Testis (tissue), 2 donors: ENCODE data around the gene MSI2.

Source experiments
- CTCF ChIP-seq, 3 experiments: fragments of 450-650 bp in 2 of 3; fragments of 200-600 bp in 1 of 3; sonication (generic) in 1 of 3; IDR thresholded peaks; one replicate each; pipeline ENCODE4 v1.5.1; 2016 to 2019; ENCODE audit warnings: antibody characterized with exemption in 3 of 3, mild to moderate bottlenecking in 2 of 3, moderate library complexity in 1 of 3
- POLR2A ChIP-seq: fragments of 450-650 bp; IDR thresholded peaks from one replicate; pipeline ENCODE4 v1.6.1; 2017; ENCODE audit warnings: antibody characterized with exemption, mild to moderate bottlenecking, moderate library complexity

- TF ChIP-seq CTCF (IDR thresholded peaks at IDR 0.05) = no peak
- no peak for TF ChIP-seq POLR2A
Observed at GRCh38 chr17:57511475-57512123, 255.3 kb downstream of the MSI2 start.
